HG03565 (cell line): ENCODE results near the gene PACS2.

ENCODE experiments used
- ATAC-seq: cut with Tn5 transposase; IDR thresholded peaks from one replicate; pipeline ENCODE4 v1.9.1; 2021; ENCODE audit warnings: mild to moderate bottlenecking, moderate library complexity; ENCODE audit not compliant: unreplicated experiment

Gene PACS2

GRCh38 chr14:105384041-105384557 lies 69.6 kb downstream of the PACS2 start:
- no peak for ATAC-seq

- ATAC-seq = no peak
Measured at GRCh38 chr14:105384605-105385321, 70.2 kb downstream of the PACS2 start.

- ATAC-seq = no peak
Measured at GRCh38 chr14:105385322-105385637, 70.7 kb downstream of the PACS2 start.

GRCh38 chr14:105385698-105386365 lies 71.3 kb downstream of the PACS2 start:
- no peak for ATAC-seq

- no peak for ATAC-seq
Measured at GRCh38 chr14:105386581-105387529, 72.3 kb downstream of the PACS2 start.

GRCh38 chr14:105387530-105387922 lies 73.0 kb downstream of the PACS2 start:
- no peak for ATAC-seq

GRCh38 chr14:105388110-105388951 lies 73.8 kb downstream of the PACS2 start:
- ATAC-seq = no peak

- no peak for ATAC-seq
Measured at GRCh38 chr14:105388976-105389375, 74.4 kb downstream of the PACS2 start.

- no peak for ATAC-seq
Measured at GRCh38 chr14:105389534-105389933, 75.0 kb downstream of the PACS2 start.

GRCh38 chr14:105389976-105390848 lies 75.7 kb downstream of the PACS2 start:
- ATAC-seq = no peak

- ATAC-seq = no peak
Measured at GRCh38 chr14:105390849-105391500, 76.4 kb downstream of the PACS2 start.

- no peak for ATAC-seq
Measured at GRCh38 chr14:105391541-105391940, 77.0 kb downstream of the PACS2 start.

- ATAC-seq = no peak
Measured at GRCh38 chr14:105392131-105393090, 77.9 kb downstream of the PACS2 start.

GRCh38 chr14:105393151-105393550 lies 78.6 kb downstream of the PACS2 start:
- ATAC-seq = no peak

- ATAC-seq = no peak
Measured at GRCh38 chr14:105394714-105395537, 80.4 kb downstream of the PACS2 start.

- ATAC-seq = no peak
Measured at GRCh38 chr14:105395538-105395854, 80.9 kb downstream of the PACS2 start.

- no peak for ATAC-seq
Measured at GRCh38 chr14:105397350-105397931, 82.9 kb downstream of the PACS2 start.
